ENCODE measurements around the gene NCOA5.

The NCOA5 gene

DNA sequence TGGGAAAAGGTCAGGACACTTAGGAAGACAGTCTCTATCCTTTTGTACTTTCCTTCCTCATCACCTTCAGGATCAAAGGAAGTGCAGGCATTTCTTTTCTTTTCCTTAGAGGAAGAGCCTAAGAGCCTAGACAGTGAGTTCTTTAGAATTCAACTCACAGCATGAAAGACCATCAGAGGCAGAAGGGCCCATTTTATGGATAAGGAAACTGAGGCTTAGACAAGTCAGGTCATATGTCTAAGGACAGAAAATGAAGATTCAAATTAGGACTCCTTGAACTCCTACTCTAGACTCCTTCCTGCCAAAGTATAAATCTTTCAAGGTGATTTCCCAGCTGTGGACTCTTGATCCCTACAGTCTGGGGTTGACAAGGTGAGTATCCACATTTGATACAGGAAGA lies 39.9 kb downstream of the NCOA5 start:
- no peak overlapping the region for H3K4me3 ChIP-seq (ENCODE audit: low read depth, low read length)
- TF ChIP-seq, protein P1, sequence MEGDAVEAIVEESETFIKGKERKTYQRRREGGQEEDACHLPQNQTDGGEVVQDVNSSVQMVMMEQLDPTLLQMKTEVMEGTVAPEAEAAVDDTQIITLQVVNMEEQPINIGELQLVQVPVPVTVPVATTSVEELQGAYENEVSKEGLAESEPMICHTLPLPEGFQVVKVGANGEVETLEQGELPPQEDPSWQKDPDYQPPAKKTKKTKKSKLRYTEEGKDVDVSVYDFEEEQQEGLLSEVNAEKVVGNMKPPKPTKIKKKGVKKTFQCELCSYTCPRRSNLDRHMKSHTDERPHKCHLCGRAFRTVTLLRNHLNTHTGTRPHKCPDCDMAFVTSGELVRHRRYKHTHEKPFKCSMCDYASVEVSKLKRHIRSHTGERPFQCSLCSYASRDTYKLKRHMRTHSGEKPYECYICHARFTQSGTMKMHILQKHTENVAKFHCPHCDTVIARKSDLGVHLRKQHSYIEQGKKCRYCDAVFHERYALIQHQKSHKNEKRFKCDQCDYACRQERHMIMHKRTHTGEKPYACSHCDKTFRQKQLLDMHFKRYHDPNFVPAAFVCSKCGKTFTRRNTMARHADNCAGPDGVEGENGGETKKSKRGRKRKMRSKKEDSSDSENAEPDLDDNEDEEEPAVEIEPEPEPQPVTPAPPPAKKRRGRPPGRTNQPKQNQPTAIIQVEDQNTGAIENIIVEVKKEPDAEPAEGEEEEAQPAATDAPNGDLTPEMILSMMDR (IDR thresholded peaks at IDR 0.05; ENCODE audit: borderline replicate concordance, insufficient read depth, low read depth, low read length): no peak

DNA sequence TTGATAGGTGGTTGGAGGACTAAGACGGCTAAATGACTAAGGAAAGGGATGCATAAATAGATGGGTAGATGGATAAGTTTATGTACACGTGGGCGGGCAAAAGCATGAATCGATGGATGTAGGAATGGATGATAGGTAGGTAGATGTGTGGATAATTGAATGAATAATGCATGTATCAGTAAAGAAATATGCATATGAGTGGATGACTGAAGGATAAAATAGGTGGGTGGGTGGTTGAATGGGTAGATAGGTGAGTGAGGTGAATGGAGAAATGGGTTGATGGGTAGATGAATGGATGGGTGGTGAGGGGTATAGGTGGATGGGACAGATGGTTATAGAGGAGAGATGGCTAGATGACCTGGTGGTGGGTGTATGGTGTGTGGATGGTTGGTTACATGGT lies 40.6 kb downstream of the NCOA5 start:
- TF ChIP-seq, protein P1 (IDR thresholded peaks at IDR 0.05; ENCODE audit: borderline replicate concordance, insufficient read depth, low read depth, low read length): no peak
- no peak overlapping the region for H3K4me3 ChIP-seq (ENCODE audit: low read depth, low read length)

DNA sequence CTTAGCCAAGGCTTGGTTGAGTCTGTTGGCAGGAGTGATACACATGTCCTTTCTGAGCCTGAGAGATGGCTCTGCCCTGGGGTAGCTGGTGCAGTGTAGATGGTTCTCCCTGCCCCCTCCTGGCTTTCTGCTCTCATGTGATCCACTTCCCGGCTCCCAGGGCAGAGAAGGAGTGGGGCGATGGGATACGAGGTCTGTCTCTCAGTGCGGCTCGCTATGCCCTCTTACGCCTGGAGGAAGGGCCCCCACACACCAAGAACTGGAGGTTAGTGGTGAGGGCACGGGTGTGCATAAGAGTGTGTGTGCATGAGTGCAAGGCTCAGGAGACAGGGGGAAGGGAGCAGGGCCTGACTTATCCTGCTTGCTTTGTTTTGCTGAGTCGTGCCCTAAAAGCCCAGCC lies 41.9 kb downstream of the NCOA5 start:
- TF ChIP-seq, protein P1 (IDR thresholded peaks at IDR 0.05; ENCODE audit: borderline replicate concordance, insufficient read depth, low read depth, low read length): no peak
- H3K4me3 ChIP-seq (ENCODE audit: low read depth, low read length): no peak overlapping the region

DNA sequence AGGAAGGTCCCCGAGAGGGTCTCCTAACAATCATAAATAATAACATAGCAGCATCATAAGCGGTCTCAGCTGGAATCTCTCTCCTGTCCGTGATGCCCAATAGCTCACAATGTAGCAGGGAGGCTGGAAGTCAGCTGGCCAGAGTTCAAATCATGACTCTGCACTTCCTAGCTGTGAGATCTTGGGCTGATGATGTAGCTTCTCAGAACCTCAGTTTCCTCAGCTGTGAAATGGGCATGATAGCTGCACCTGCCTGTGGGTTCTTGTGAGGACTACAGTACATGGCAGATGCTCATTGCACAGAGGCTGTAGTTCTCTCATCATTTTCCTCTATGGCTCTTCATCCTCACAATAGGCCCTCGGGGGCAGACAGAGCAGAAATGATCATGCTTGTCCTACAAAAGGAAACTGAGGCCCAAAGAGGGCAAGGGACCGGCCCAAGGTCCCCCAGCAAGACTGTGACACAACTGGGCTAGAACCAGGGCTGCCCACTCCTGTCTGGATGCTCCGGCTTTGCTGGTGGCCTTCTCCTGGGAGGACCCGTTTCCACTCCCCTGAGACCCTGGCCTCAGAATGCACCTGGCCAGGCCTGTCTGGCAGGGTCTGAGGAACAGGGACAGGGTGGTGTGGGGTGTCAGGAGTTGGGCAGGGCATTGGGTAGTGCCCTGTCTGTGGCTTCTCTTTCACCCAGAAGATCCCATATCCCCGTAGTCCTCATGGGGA lies 43.0 kb downstream of the NCOA5 start:
- no peak overlapping the region for H3K4me3 ChIP-seq (ENCODE audit: low read depth, low read length)

DNA sequence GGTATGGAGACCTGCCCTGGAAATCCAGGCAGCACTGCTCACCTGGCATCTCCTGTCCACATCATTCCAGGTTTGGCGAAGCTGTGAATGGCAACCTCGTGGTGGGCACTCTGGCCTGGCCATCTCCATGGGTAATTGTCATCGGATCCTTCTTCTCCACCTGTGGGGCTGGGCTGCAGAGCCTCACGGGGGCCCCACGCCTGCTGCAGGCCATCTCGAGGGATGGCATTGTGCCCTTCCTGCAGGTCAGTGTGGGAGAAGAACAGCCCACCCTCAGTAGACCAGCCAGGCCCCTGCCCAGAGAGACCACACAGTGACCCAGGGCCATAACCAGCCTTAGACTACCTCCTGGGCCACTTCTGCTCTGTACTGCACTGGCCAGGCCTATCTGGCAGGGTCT lies 44.9 kb downstream of the NCOA5 start:
- H3K4me3 ChIP-seq (ENCODE audit: low read depth, low read length): no peak overlapping the region
- TF ChIP-seq, protein P1 (IDR thresholded peaks at IDR 0.05; ENCODE audit: borderline replicate concordance, insufficient read depth, low read depth, low read length): no peak

More for the DNA sequence above, 43.0 kb downstream of the NCOA5 start:
- TF ChIP-seq, protein P1 (IDR thresholded peaks at IDR 0.05; ENCODE audit: borderline replicate concordance, insufficient read depth, low read depth, low read length): no peak

DNA sequence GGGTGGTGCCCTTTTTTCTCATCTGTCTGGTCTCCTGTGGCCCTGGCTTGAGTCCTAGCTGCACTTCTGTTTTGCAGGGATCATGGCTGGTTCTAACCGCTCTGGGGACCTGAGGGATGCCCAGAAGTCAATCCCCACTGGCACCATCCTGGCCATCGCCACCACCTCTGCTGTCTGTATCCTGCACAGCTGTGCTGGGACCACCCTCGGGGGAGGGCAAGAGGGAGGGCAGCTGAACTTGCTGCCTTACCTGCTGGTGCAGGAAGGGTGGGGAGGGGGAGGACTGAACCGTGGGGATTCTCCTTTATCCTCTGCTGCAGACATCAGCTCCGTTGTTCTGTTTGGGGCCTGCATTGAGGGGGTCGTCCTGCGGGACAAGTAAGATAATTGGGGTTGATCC lies 46.2 kb downstream of the NCOA5 start:
- no peak overlapping the region for H3K4me3 ChIP-seq (ENCODE audit: low read depth, low read length)
- TF ChIP-seq, protein P1 (IDR thresholded peaks at IDR 0.05; ENCODE audit: borderline replicate concordance, insufficient read depth, low read depth, low read length): no peak

DNA sequence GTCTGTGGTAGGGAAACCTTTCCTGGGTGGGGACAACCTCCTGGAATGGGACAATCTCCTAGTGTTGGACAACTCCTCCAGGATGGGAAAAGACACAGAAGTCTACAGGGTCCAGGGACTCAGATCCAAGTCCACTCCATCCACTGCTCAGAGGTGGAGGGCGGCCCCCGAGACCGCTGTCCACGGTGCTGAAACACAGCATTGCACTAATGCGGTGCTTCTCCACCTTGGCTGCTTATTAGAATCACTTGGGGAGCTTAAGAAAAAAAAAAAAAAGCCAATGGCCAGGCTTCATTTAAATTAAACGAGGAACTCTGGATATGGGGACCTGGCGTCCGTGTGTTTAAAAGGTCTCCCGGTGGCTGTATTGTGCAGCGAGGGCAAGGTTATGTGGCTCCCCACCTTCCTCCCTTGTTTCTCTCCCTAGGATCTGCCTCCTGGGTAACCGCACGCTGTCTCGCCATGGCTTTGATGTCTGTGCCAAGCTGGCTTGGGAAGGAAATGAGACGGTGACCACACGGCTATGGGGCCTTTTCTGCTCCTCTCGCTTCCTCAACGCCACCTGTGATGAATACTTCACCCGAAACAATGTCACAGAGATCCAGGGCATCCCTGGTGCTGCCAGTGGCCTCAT lies 48.7 kb downstream of the NCOA5 start:
- TF ChIP-seq, protein P1 (IDR thresholded peaks at IDR 0.05; ENCODE audit: borderline replicate concordance, insufficient read depth, low read depth, low read length): no peak
- H3K4me3 ChIP-seq (ENCODE audit: low read depth, low read length): no peak overlapping the region
